GM10847 (cell line): ENCODE data around the gene PSMA8.

Experiments
- POLR2A ChIP-seq: IDR thresholded peaks from 2 replicates; pipeline ENCODE4 v1.6.1; 2011; ENCODE audit not compliant: insufficient read length; ENCODE audit errors: extremely low read depth

Gene PSMA8

GRCh38 chr18:26225915-26226228 lies 92.2 kb downstream of the PSMA8 start:
- no peak for TF ChIP-seq POLR2A

- peak; percentile 90 for TF ChIP-seq POLR2A
These were observed 92.8 kb downstream of the PSMA8 start, which contains the start of gene TAF4B for GRCh38 chr18:26226229-26227050. TSS of gene TAF4B (plus strand) at chr18:26226445. CDS start at chr18:26226934, 489 bp downstream.

- no peak for TF ChIP-seq POLR2A
These were observed 93.5 kb downstream of the PSMA8 start for GRCh38 chr18:26227051-26227670.

GRCh38 chr18:26228562-26229260 lies 95.0 kb downstream of the PSMA8 start:
- no peak for TF ChIP-seq POLR2A

- TF ChIP-seq POLR2A: no peak
These were observed 96.8 kb downstream of the PSMA8 start for GRCh38 chr18:26230497-26230896.

GRCh38 chr18:26233208-26233607 lies 99.5 kb downstream of the PSMA8 start:
- TF ChIP-seq POLR2A: no peak
